HUES64 (cell line): ENCODE data around the gene DAPL1. TPM values are rescaled to one million over a fixed set of nuclear protein-coding genes. Genes with fewer than 3 reads are reported as not detected.
A peak's percentile ranks its signal among the peaks of the same experiment; 100 is the strongest.

Source experiments
- H3K27ac ChIP-seq: 2 replicates; pipeline ENCODE4 v1.7.0; 2013; ENCODE audit warnings: low read depth, low read length, inconsistent platforms
- H3K27me3 ChIP-seq: 2 replicates; pipeline ENCODE4 v1.6.1; 2013; ENCODE audit warnings: mild to moderate bottlenecking, low read length; ENCODE audit not compliant: insufficient read depth
- H3K36me3 ChIP-seq: 2 replicates; pipeline ENCODE4 v1.6.1; 2013; ENCODE audit warnings: mild to moderate bottlenecking, low read length; ENCODE audit not compliant: insufficient read depth
- H3K4me1 ChIP-seq: 2 replicates; pipeline ENCODE4 v1.6.1; 2013; ENCODE audit warnings: mild to moderate bottlenecking, low read length, moderate library complexity; ENCODE audit not compliant: insufficient read depth
- H3K4me3 ChIP-seq: 2 replicates; pipeline ENCODE4 v1.5.1; 2013; ENCODE audit warnings: mild to moderate bottlenecking, low read length, moderate library complexity
- H3K9ac ChIP-seq: 2 replicates; pipeline ENCODE4 v1.6.1; 2013; ENCODE audit warnings: mild to moderate bottlenecking, low read depth, low read length
- H3K9me3 ChIP-seq: 2 replicates; pipeline ENCODE4 v1.6.1; 2013; ENCODE audit warnings: low read depth, low read length; ENCODE audit not compliant: insufficient read depth
- WGBS: fragments of 150-250, 120-280 bp; methylation state at CpG from one replicate; pipeline ENCODE4 v1.1.7; 2013; ENCODE audit warnings: missing lambda C conversion rate; 5-methylcytosine and 5-hydroxymethylcytosine counted together
- polyA plus RNA-seq, 2 experiments: library from polyadenylated mRNA; stranded (reverse); fragments of 50-300 nt; gene quantifications; one replicate each; pipeline ENCODE4 v1.2.3, GENCODE V29; 2013

The DAPL1 gene
- polyA plus RNA-seq (2013, experiment 1 of 2) = 0.45 TPM
- polyA plus RNA-seq (2013, experiment 2 of 2) = not detected

GRCh38 chr2:158795195-158795924 lies at the start of gene DAPL1:
Gene DAPL1, plus strand, starts transcription at chr2:158795317. Its CDS starts 56 bp downstream, at chr2:158795373.
- H3K27ac ChIP-seq = no peak within 1 kb of the TSS
- no peaks in the 10 kb centered on the region for H3K27me3 ChIP-seq
- peaks cover 19% of the 10 kb centered on the region; the same call in 1 of the 2 replicates for H3K4me1 ChIP-seq
- H3K4me3 ChIP-seq = no peak within 1 kb of the TSS
- 29% methylated on average over 10 of the region's 10 CpGs for WGBS
- no peaks in the 10 kb centered on the region for H3K36me3 ChIP-seq
- H3K9me3 ChIP-seq = no peaks in the 10 kb centered on the region
- no peak within 1 kb of the TSS for H3K9ac ChIP-seq

GRCh38 chr2:158745866-158746382 lies 49.2 kb upstream of the DAPL1 start:
- Histone ChIP-seq H3K4me1 (peaks cover 5% of the 10 kb centered on the region; the same call in 1 of the 2 replicates), H3K9me3 (no peaks in the 10 kb centered on the region), H3K4me3 (no peak overlapping the region), H3K27me3 (no peaks in the 10 kb centered on the region), H3K36me3 (no peaks in the 10 kb centered on the region), H3K27ac (no peak overlapping the region; the same call in 1 of the 2 replicates), H3K9ac (no peak overlapping the region)
- 38% methylated on average over 7 of the region's 7 CpGs for WGBS

- Histone ChIP-seq H3K9me3 (no peaks in the 10 kb centered on the region), H3K4me1 (peaks cover 5% of the 10 kb centered on the region; the same call in 1 of the 2 replicates), H3K36me3 (no peaks in the 10 kb centered on the region), H3K27ac (no peak overlapping the region), H3K27me3 (no peaks in the 10 kb centered on the region), H3K4me3 (no peak overlapping the region), H3K9ac (no peak overlapping the region)
- 93% methylated on average over 6 of the region's 6 CpGs for WGBS
Observed at GRCh38 chr2:158746488-158746887, 48.6 kb upstream of the DAPL1 start.

GRCh38 chr2:158747281-158747680 lies 47.8 kb upstream of the DAPL1 start:
- Histone ChIP-seq H3K4me3 (no peak overlapping the region), H3K27ac (no peak overlapping the region), H3K27me3 (no peaks in the 10 kb centered on the region), H3K9ac (no peak overlapping the region), H3K36me3 (no peaks in the 10 kb centered on the region), H3K9me3 (no peaks in the 10 kb centered on the region), H3K4me1 (peaks cover 5% of the 10 kb centered on the region; the same call in 1 of the 2 replicates)
- WGBS = 95% methylated on average over 2 of the region's 2 CpGs

GRCh38 chr2:158748926-158749590 lies 46.1 kb upstream of the DAPL1 start:
- Histone ChIP-seq H3K4me3 (no peak overlapping the region), H3K27me3 (no peaks in the 10 kb centered on the region), H3K9me3 (no peaks in the 10 kb centered on the region), H3K27ac (no peak overlapping the region), H3K36me3 (no peaks in the 10 kb centered on the region), H3K4me1 (peaks cover 5% of the 10 kb centered on the region; the same call in 1 of the 2 replicates), H3K9ac (no peak overlapping the region)
- WGBS = 95% methylated on average over 2 of the region's 2 CpGs

- Histone ChIP-seq H3K9ac (no peak overlapping the region), H3K4me3 (no peak overlapping the region), H3K27me3 (no peaks in the 10 kb centered on the region), H3K36me3 (no peaks in the 10 kb centered on the region), H3K9me3 (no peaks in the 10 kb centered on the region), H3K27ac (no peak overlapping the region), H3K4me1 (no peaks in the 10 kb centered on the region)
- 92% methylated on average over 5 of the region's 5 CpGs for WGBS
Observed at GRCh38 chr2:158750458-158751125, 44.5 kb upstream of the DAPL1 start.

GRCh38 chr2:158753641-158754611 lies 41.2 kb upstream of the DAPL1 start:
- H3K4me1 ChIP-seq = no peaks in the 10 kb centered on the region
- WGBS = 55% methylated on average over 13 of the region's 14 CpGs
- no peak overlapping the region for H3K9ac ChIP-seq
- no peaks in the 10 kb centered on the region for H3K36me3 ChIP-seq
- H3K27ac ChIP-seq = no peak overlapping the region
- H3K9me3 ChIP-seq = no peaks in the 10 kb centered on the region
- H3K4me3 ChIP-seq = peak overlapping the region; percentile 31; the same call in 1 of the 2 replicates
- H3K27me3 ChIP-seq = no peaks in the 10 kb centered on the region

GRCh38 chr2:158755310-158756087 lies 39.6 kb upstream of the DAPL1 start:
- 58% methylated on average over 8 of the region's 8 CpGs for WGBS
- Histone ChIP-seq H3K27me3 (no peaks in the 10 kb centered on the region), H3K4me1 (no peaks in the 10 kb centered on the region), H3K36me3 (no peaks in the 10 kb centered on the region), H3K27ac (no peak overlapping the region), H3K4me3 (no peak overlapping the region), H3K9ac (no peak overlapping the region), H3K9me3 (no peaks in the 10 kb centered on the region)

- H3K27ac ChIP-seq = no peak overlapping the region
- H3K9ac ChIP-seq = no peak overlapping the region
- H3K27me3 ChIP-seq = no peaks in the 10 kb centered on the region
- H3K4me1 ChIP-seq = no peaks in the 10 kb centered on the region
- H3K36me3 ChIP-seq = no peaks in the 10 kb centered on the region
- WGBS = 97% methylated on average over 8 of the region's 8 CpGs
- H3K9me3 ChIP-seq = no peaks in the 10 kb centered on the region
- no peak overlapping the region for H3K4me3 ChIP-seq
Observed at GRCh38 chr2:158756331-158756730, 38.8 kb upstream of the DAPL1 start.

- no peak overlapping the region for H3K9ac ChIP-seq
- no peak overlapping the region for H3K27ac ChIP-seq
- no peak overlapping the region for H3K4me3 ChIP-seq
- H3K36me3 ChIP-seq = no peaks in the 10 kb centered on the region
- 94% methylated on average over 10 of the region's 10 CpGs for WGBS
- no peaks in the 10 kb centered on the region for H3K9me3 ChIP-seq
- no peaks in the 10 kb centered on the region for H3K4me1 ChIP-seq
- H3K27me3 ChIP-seq = no peaks in the 10 kb centered on the region
Observed at GRCh38 chr2:158756976-158757375, 38.1 kb upstream of the DAPL1 start.
